ENCODE measurements around the gene HECW1. TPM values are rescaled to one million over a fixed set of nuclear protein-coding genes. Genes with fewer than 3 reads are reported as not detected.
"Not testable (repeated sequence)": the region's sequence is repeated elsewhere in the genome, so short reads cannot be mapped to it uniquely, and the experiment has no call there.

Gene HECW1
- total RNA-seq = 1 to 10 TPM; 1.2 to 3.9 (median 2.0) TPM

- intact Hi-C loops (cut with DNase I; ENCODE audit: low total_unique reads) = no loop called here
- no peaks in the 10 kb centered on the region for H3K36me3 ChIP-seq
- no peak within 1 kb of the TSS for H3K27ac ChIP-seq
- no peak for TF ChIP-seq POLR2A (IDR thresholded peaks at IDR 0.05)
- no peak for TF ChIP-seq CTCF (IDR thresholded peaks at IDR 0.05 in 4 of 5, conservative IDR thresholded peaks at IDR 0.05 in 1 of 5)
- ATAC-seq (no peak), DNase-seq (no peak)
- peak within 1 kb of the TSS; percentile 20 to 46 (median 44) for H3K4me3 ChIP-seq
- in situ Hi-C loops (cut with MboI; ENCODE audit: low sequenced_read_pairs in 4 of 4) = no loop called here
- no peaks in the 10 kb centered on the region for H3K9me3 ChIP-seq
- H3K4me1 ChIP-seq = peaks cover 0 to 11% of the 10 kb centered on the region in 2 donors
- peaks cover 49 to 73% (median 63%) of the 10 kb centered on the region in 3 donors for H3K27me3 ChIP-seq
These were observed at the start of gene HECW1 for GRCh38 chr7:43112459-43112940. Gene HECW1, plus strand, starts transcription at chr7:43112647. Its CDS starts 131,259 bp downstream, at chr7:43243906.

GRCh38 chr7:43071604-43072003 is 40.8 kb upstream of the HECW1 start:
- H3K9me3 ChIP-seq = no peaks in the 10 kb centered on the region
- in situ Hi-C loops (cut with MboI; ENCODE audit: low sequenced_read_pairs in 4 of 4) = no loop called here
- no peaks in the 10 kb centered on the region for H3K36me3 ChIP-seq
- no peak overlapping the region for H3K27ac ChIP-seq
- TF ChIP-seq CTCF (IDR thresholded peaks at IDR 0.05 in 4 of 5, conservative IDR thresholded peaks at IDR 0.05 in 1 of 5) (no peak), POLR2A (IDR thresholded peaks at IDR 0.05) (no peak)
- intact Hi-C loops (cut with DNase I; ENCODE audit: low total_unique reads) = no loop called here
- H3K4me1 ChIP-seq = no peaks in the 10 kb centered on the region
- no peak overlapping the region for H3K4me3 ChIP-seq
- no peaks in the 10 kb centered on the region for H3K27me3 ChIP-seq
- ATAC-seq (no peak), DNase-seq (no peak)

- no peaks in the 10 kb centered on the region for H3K27me3 ChIP-seq
- intact Hi-C loops (cut with DNase I; ENCODE audit: low total_unique reads) = no loop called here
These were observed 39.9 kb upstream of the HECW1 start for GRCh38 chr7:43072530-43072929.

GRCh38 chr7:43073811-43074210 is 38.6 kb upstream of the HECW1 start:
- H3K9me3 ChIP-seq; H3K4me1 ChIP-seq; H3K27ac ChIP-seq; H3K4me3 ChIP-seq; H3K36me3 ChIP-seq; intact Hi-C loops (cut with DNase I; ENCODE audit: low total_unique reads); in situ Hi-C loops (cut with MboI; ENCODE audit: low sequenced_read_pairs in 4 of 4); ATAC-seq; DNase-seq; H3K27me3 ChIP-seq: not testable (repeated sequence)

More at GRCh38 chr7:43072530-43072929, 39.9 kb upstream of the HECW1 start:
- no peak overlapping the region for H3K4me3 ChIP-seq
- ATAC-seq (no peak), DNase-seq (no peak)
- H3K4me1 ChIP-seq = no peaks in the 10 kb centered on the region
- in situ Hi-C loops (cut with MboI; ENCODE audit: low sequenced_read_pairs in 4 of 4) = no loop called here
- H3K36me3 ChIP-seq = no peaks in the 10 kb centered on the region
- no peaks in the 10 kb centered on the region for H3K9me3 ChIP-seq
- no peak overlapping the region for H3K27ac ChIP-seq
- TF ChIP-seq CTCF (IDR thresholded peaks at IDR 0.05 in 4 of 5, conservative IDR thresholded peaks at IDR 0.05 in 1 of 5) (no peak), POLR2A (IDR thresholded peaks at IDR 0.05) (no peak)

GRCh38 chr7:43076189-43076605 is 36.2 kb upstream of the HECW1 start:
- ATAC-seq (no peak), DNase-seq (no peak)
- intact Hi-C loops (cut with DNase I; ENCODE audit: low total_unique reads) = no loop called here
- Histone ChIP-seq H3K27ac (no peak overlapping the region), H3K4me3 (no peak overlapping the region), H3K27me3 (no peaks in the 10 kb centered on the region), H3K36me3 (no peaks in the 10 kb centered on the region), H3K4me1 (no peaks in the 10 kb centered on the region), H3K9me3 (no peaks in the 10 kb centered on the region)
- TF ChIP-seq POLR2A (IDR thresholded peaks at IDR 0.05) (no peak), CTCF (IDR thresholded peaks at IDR 0.05 in 4 of 5, conservative IDR thresholded peaks at IDR 0.05 in 1 of 5) (no peak)
- in situ Hi-C loops (cut with MboI; ENCODE audit: low sequenced_read_pairs in 4 of 4) = no loop called here
